Vagina (tissue), 2 donors: ENCODE measurements around the gene NUP42. TPM values are rescaled to one million over a fixed set of nuclear protein-coding genes. Genes with fewer than 3 reads are reported as not detected.
"Not testable (repeated sequence)": the region's sequence is repeated elsewhere in the genome, so short reads cannot be mapped to it uniquely, and the experiment has no call there.

Experiments used
- DNase-seq, 2 donors: peaks; one replicate each; pipeline ENCODE4 v3.0.0-alpha.2; 2017; ENCODE audit errors: extremely low spot score in 2 of 2
- H3K27ac ChIP-seq: fragments of 200-600 bp; sonication (generic); one replicate; pipeline ENCODE4 v1.5.1; 2019
- H3K27me3 ChIP-seq: fragments of 200-600 bp; sonication (generic); one replicate; pipeline ENCODE4 v1.5.1; 2019
- H3K36me3 ChIP-seq, 2 donors: fragments of 200-600 bp; sonication (generic); one replicate each; pipeline ENCODE4 v1.5.1; 2017 to 2019
- H3K4me1 ChIP-seq: fragments of 200-600 bp; sonication (generic); one replicate; pipeline ENCODE4 v1.5.1; 2019
- H3K4me3 ChIP-seq, 2 donors: fragments of 200-600 bp; sonication (generic); 1 replicate in 1 of 2; 2 replicates in 1 of 2; pipeline ENCODE4 v1.5.1; 2016 to 2019
- H3K9me3 ChIP-seq: fragments of 200-600 bp; sonication (generic); one replicate; pipeline ENCODE4 v1.5.1; 2019
- POLR2A ChIP-seq, 2 donors: fragments of 450-650 bp; IDR thresholded peaks; one replicate each; pipeline ENCODE4 v1.6.1; 2017; ENCODE audit warnings: antibody characterized with exemption in 2 of 2, mild to moderate bottlenecking in 2 of 2, moderate library complexity in 2 of 2
- POLR2AphosphoS5 ChIP-seq, 2 donors: sonication (generic); formaldehyde crosslinking; IDR thresholded peaks; one replicate each; pipeline ENCODE4 v1.9.0; 2017; ENCODE audit warnings: antibody characterized with exemption in 2 of 2, mild to moderate bottlenecking in 2 of 2, low read depth in 1 of 2; ENCODE audit not compliant: insufficient read depth in 1 of 2
- intact Hi-C: fragments of 100-400 bp; cut with DNase I; formaldehyde crosslinking; loops from one replicate; pipeline ENCODE4 v1.15.1; 2023
- total RNA-seq: library from RNA; depleted of rRNA; stranded (reverse); fragments of >200 nt; gene quantifications from one replicate; pipeline ENCODE4 v1.2.3, GENCODE V29; 2016
- TF ChIP-seq, protein P1 (sequence below), 3 experiments: fragments of 450-650 bp in 2 of 3; fragments of 200-600 bp in 1 of 3; sonication (generic) in 1 of 3; IDR thresholded peaks; one replicate each; pipeline ENCODE4 v1.5.1; 2017 to 2019; ENCODE audit warnings: antibody characterized with exemption in 3 of 3, mild to moderate bottlenecking in 2 of 3, moderate library complexity in 2 of 3

The NUP42 gene
- total RNA-seq, 1 donor from 2014 or later = 27.0 TPM

- Histone ChIP-seq H3K27me3 (no peaks in the 10 kb centered on the region), H3K4me3 (no peak overlapping the region), H3K27ac (no peak overlapping the region), H3K9me3 (no peaks in the 10 kb centered on the region), H3K36me3 (peaks cover 0 to 14% of the 10 kb centered on the region in 2 donors), H3K4me1 (peaks cover 19% of the 10 kb centered on the region)
- TF ChIP-seq, protein P1, sequence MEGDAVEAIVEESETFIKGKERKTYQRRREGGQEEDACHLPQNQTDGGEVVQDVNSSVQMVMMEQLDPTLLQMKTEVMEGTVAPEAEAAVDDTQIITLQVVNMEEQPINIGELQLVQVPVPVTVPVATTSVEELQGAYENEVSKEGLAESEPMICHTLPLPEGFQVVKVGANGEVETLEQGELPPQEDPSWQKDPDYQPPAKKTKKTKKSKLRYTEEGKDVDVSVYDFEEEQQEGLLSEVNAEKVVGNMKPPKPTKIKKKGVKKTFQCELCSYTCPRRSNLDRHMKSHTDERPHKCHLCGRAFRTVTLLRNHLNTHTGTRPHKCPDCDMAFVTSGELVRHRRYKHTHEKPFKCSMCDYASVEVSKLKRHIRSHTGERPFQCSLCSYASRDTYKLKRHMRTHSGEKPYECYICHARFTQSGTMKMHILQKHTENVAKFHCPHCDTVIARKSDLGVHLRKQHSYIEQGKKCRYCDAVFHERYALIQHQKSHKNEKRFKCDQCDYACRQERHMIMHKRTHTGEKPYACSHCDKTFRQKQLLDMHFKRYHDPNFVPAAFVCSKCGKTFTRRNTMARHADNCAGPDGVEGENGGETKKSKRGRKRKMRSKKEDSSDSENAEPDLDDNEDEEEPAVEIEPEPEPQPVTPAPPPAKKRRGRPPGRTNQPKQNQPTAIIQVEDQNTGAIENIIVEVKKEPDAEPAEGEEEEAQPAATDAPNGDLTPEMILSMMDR (IDR thresholded peaks at IDR 0.05) = peak in 2 of 3 experiments; percentile 24 to 51
- TF ChIP-seq POLR2A (IDR thresholded peaks at IDR 0.05) (no peak), POLR2AphosphoS5 (IDR thresholded peaks at IDR 0.05; ENCODE audit: insufficient read depth in 1 of 2, low read depth in 1 of 2) (peak in 1 of 2 donors; percentile 51)
- no peak for DNase-seq
- intact Hi-C loops = loop anchor here (5.0 kb wide), 1 partner anchor 77 kb away; no protein-coding TSS in a partner anchor
Measured at GRCh38 chr7:23184709-23185359, 3.0 kb downstream of the NUP42 start.

DNA sequence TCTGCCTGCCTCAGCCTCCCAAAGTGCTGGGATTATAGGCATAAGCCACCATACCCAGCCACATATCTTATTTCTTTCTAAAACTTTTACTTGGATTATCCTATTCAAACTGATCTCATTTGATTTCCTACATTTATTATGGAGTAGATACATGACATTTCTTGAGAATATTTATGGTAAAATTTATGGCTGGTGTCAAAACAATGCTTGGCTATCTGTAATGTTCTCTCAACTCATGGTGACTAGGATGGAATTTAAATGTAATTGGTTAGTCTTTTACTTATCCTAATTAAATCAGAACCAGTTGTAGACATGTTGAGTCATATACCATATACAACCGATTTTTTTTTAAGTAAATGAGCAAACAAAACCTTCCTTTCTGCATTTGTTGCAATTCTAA lies 4.1 kb downstream of the NUP42 start:
- intact Hi-C loops = loop anchor here (5.0 kb wide), 1 partner anchor 76 kb away; no protein-coding TSS in a partner anchor
- TF ChIP-seq POLR2AphosphoS5 (IDR thresholded peaks at IDR 0.05; ENCODE audit: insufficient read depth in 1 of 2, low read depth in 1 of 2) (no peak), POLR2A (IDR thresholded peaks at IDR 0.05) (no peak)
- TF ChIP-seq, protein P1 (IDR thresholded peaks at IDR 0.05) = no peak
- no peaks in the 10 kb centered on the region for H3K27me3 ChIP-seq
- no peak overlapping the region for H3K4me3 ChIP-seq
- peaks cover 19% of the 10 kb centered on the region for H3K4me1 ChIP-seq
- no peak overlapping the region for H3K27ac ChIP-seq
- peaks cover 0 to 17% of the 10 kb centered on the region in 2 donors for H3K36me3 ChIP-seq
- H3K9me3 ChIP-seq = no peaks in the 10 kb centered on the region
- no peak for DNase-seq

- peaks cover 0 to 39% of the 10 kb centered on the region in 2 donors for H3K36me3 ChIP-seq
- H3K27ac ChIP-seq = no peak overlapping the region
- no peaks in the 10 kb centered on the region for H3K9me3 ChIP-seq
- intact Hi-C loops = no loop called here
- no peaks in the 10 kb centered on the region for H3K27me3 ChIP-seq
- no peaks in the 10 kb centered on the region for H3K4me1 ChIP-seq
- H3K4me3 ChIP-seq = no peak overlapping the region
- no peak for DNase-seq
- TF ChIP-seq, protein P1 (IDR thresholded peaks at IDR 0.05) = no peak
- TF ChIP-seq POLR2AphosphoS5 (IDR thresholded peaks at IDR 0.05; ENCODE audit: insufficient read depth in 1 of 2, low read depth in 1 of 2) (no peak), POLR2A (IDR thresholded peaks at IDR 0.05) (no peak)
Measured at GRCh38 chr7:23191022-23191421, 9.2 kb downstream of the NUP42 start.

DNA sequence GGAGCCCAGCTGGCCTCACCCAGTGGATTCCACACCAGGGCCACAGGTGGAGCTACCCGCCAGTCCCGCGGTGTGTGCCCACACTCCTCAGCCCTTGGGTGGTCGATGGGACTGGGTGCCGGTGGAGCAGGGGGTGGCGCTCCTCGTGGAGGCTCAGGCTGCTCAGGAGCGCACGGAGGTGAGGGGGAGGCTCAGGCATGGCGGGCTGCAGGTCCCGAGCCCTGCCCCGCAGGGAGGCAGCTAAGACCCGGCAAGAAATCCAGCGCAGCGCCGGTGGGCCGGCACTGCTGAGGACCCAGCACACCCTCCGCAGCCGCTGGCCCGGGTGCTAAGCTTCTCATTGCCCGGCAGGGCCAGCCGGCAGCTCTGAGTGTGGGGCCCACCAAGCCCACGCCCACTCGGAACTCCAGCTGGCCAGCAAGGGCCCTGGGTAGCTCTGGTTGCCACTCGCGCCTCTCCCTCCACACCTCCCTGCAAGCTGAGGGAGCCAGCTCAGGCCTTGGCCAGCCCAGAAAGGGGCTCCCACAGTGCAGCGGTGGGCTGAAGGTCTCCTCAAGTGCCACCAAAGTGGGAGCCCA lies 11.9 kb downstream of the NUP42 start:
- H3K4me1 ChIP-seq, H3K4me3 ChIP-seq, DNase-seq, H3K27me3 ChIP-seq, H3K27ac ChIP-seq, H3K9me3 ChIP-seq, intact Hi-C loops: not testable (repeated sequence)
- peaks cover 0 to 39% of the 10 kb centered on the region in 2 donors for H3K36me3 ChIP-seq

- no peak overlapping the region for H3K27ac ChIP-seq
- TF ChIP-seq POLR2A (IDR thresholded peaks at IDR 0.05) = no peak
- TF ChIP-seq, protein P1 (IDR thresholded peaks at IDR 0.05) = no peak
- no peak for TF ChIP-seq POLR2AphosphoS5 (IDR thresholded peaks at IDR 0.05; ENCODE audit: insufficient read depth in 1 of 2, low read depth in 1 of 2)
- intact Hi-C loops = no loop called here
Measured at GRCh38 chr7:23196306-23196705, 14.5 kb downstream of the NUP42 start.

DNA sequence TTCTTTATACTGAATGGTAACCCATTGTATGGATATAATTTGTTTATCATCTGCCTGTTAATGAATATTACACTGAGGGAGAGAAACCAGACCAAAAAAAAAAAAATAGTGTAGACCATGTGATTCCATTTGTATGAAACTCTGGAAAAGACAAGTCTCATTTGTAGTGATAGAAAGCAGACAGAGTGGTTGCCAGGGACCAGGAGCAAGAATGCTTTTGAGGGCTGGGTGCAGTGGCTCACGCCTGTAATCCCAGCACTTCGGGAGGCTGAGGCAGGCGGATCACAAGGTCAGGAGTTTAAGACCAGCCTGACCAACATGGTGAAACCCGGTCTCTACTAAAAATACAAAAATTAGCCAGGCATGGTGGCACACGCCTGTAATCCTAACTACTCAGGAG lies 15.9 kb downstream of the NUP42 start:
- H3K27ac ChIP-seq, DNase-seq, H3K27me3 ChIP-seq, intact Hi-C loops, H3K4me3 ChIP-seq, H3K9me3 ChIP-seq, H3K4me1 ChIP-seq: not testable (repeated sequence)
- peaks cover 0 to 46% of the 10 kb centered on the region in 2 donors for H3K36me3 ChIP-seq

More at GRCh38 chr7:23196306-23196705, 14.5 kb downstream of the NUP42 start:
- Histone ChIP-seq H3K9me3 (no peaks in the 10 kb centered on the region), H3K4me3 (no peak overlapping the region), H3K36me3 (peaks cover 0 to 49% of the 10 kb centered on the region in 2 donors), H3K27me3 (no peaks in the 10 kb centered on the region), H3K4me1 (no peaks in the 10 kb centered on the region)
- no peak for DNase-seq
